ENCODE data around the gene ARTN.

ARTN gene

DNA sequence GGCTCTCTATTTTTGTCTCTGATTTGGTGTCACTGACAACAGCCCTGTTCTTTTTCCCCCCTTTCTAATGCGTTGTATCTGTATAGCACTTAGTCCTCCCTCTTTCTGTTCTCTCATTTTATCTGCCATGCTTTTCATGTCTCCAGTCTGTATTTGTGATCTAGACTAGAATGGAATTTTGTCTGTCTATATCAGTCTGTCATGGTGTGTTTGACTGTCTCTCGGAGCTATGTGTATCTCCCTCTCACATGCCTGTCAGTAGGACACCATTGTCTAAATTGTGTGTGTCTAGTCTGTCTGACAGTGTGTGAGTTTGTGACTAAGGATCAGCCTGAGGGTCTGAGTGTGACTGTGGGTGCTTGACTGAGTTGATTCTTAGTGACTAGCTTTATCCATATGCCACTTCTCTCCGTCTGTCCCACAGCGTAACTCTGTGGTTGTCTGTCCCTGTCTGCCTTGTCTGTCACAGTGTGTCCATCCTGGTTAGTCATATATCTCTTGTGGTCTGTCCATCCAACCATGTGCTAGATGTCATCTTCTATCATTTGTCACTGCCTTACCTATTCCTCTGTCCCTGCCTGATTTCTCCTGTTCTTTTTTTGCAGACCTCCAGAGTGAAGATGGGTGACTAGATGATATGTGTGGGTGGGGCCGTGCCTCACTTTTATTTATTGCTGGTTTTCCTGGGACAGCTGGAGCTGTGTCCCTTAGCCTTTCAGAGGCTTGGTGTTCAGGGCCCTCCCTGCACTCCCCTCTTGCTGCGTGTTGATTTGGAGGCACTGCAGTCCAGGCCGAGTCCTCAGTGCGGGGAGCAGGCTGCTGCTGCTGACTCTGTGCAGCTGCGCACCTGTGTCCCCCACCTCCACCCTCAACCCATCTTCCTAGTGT lies 44.0 kb downstream of the ARTN start:
- Histone ChIP-seq H3K9me2 (ENCODE audit: low read depth, low read length) (no peaks in the 10 kb centered on the region), H3K4me3 (ENCODE audit: low read depth, low read length, poor library complexity, severe bottlenecking) (no peak overlapping the region), H3K36me3 (ENCODE audit: insufficient read depth, low read length) (peaks cover 44% of the 10 kb centered on the region), H3K27ac (ENCODE audit: low read depth, low read length, poor library complexity, severe bottlenecking) (no peak overlapping the region), H3F3A (ENCODE audit: insufficient read depth, low read length) (peaks cover 4% of the 10 kb centered on the region; the same call in 1 of the 2 replicates), H3K27me3 (ENCODE audit: insufficient read depth, low read length) (0 out of 2 replicates have a peak, but pooled peaks cover 8% of the 10 kb centered on the region), H2AFZ (ENCODE audit: low read length) (no peak overlapping the region), H4K20me1 (ENCODE audit: insufficient read depth, low read length) (no peaks in the 10 kb centered on the region), H3K79me2 (ENCODE audit: insufficient read depth, low read length) (no peaks in the 10 kb centered on the region), H3K9me3 (ENCODE audit: low read length) (no peaks in the 10 kb centered on the region), H3K4me2 (ENCODE audit: low read length) (no peak overlapping the region), H3K4me1 (ENCODE audit: insufficient read depth, low read length, severe bottlenecking) (peaks cover 44% of the 10 kb centered on the region), H3K9ac (ENCODE audit: low read length) (no peak overlapping the region)
- TF ChIP-seq EZH2 (IDR thresholded peaks at IDR 0.05; ENCODE audit: borderline replicate concordance, low read length) (no peak), CTCF (IDR thresholded peaks at IDR 0.05; ENCODE audit: low read length) (no peak)

- Histone ChIP-seq H3K4me3 (ENCODE audit: low read depth, low read length, poor library complexity, severe bottlenecking) (peak overlapping the region; percentile 54), H3K9ac (ENCODE audit: low read length) (no peak overlapping the region; the same call in 1 of the 2 replicates), H3K27ac (ENCODE audit: low read depth, low read length, poor library complexity, severe bottlenecking) (no peak overlapping the region), H3K36me3 (ENCODE audit: insufficient read depth, low read length) (peaks cover 39% of the 10 kb centered on the region), H4K20me1 (ENCODE audit: insufficient read depth, low read length) (no peaks in the 10 kb centered on the region), H3K4me2 (ENCODE audit: low read length) (peak overlapping the region; percentile 71; the same call in 1 of the 2 replicates), H3K9me3 (ENCODE audit: low read length) (no peaks in the 10 kb centered on the region), H3K4me1 (ENCODE audit: insufficient read depth, low read length, severe bottlenecking) (peaks cover 44% of the 10 kb centered on the region), H2AFZ (ENCODE audit: low read length) (no peak overlapping the region), H3K79me2 (ENCODE audit: insufficient read depth, low read length) (no peaks in the 10 kb centered on the region), H3F3A (ENCODE audit: insufficient read depth, low read length) (peaks cover 4% of the 10 kb centered on the region; the same call in 1 of the 2 replicates), H3K9me2 (ENCODE audit: low read depth, low read length) (no peaks in the 10 kb centered on the region), H3K27me3 (ENCODE audit: insufficient read depth, low read length) (0 out of 2 replicates have a peak, but pooled peaks cover 8% of the 10 kb centered on the region)
- TF ChIP-seq CTCF (IDR thresholded peaks at IDR 0.05; ENCODE audit: low read length) (no peak), EZH2 (IDR thresholded peaks at IDR 0.05; ENCODE audit: borderline replicate concordance, low read length) (no peak)
Measured at GRCh38 chr1:43978264-43978550, 44.6 kb downstream of the ARTN start.

DNA sequence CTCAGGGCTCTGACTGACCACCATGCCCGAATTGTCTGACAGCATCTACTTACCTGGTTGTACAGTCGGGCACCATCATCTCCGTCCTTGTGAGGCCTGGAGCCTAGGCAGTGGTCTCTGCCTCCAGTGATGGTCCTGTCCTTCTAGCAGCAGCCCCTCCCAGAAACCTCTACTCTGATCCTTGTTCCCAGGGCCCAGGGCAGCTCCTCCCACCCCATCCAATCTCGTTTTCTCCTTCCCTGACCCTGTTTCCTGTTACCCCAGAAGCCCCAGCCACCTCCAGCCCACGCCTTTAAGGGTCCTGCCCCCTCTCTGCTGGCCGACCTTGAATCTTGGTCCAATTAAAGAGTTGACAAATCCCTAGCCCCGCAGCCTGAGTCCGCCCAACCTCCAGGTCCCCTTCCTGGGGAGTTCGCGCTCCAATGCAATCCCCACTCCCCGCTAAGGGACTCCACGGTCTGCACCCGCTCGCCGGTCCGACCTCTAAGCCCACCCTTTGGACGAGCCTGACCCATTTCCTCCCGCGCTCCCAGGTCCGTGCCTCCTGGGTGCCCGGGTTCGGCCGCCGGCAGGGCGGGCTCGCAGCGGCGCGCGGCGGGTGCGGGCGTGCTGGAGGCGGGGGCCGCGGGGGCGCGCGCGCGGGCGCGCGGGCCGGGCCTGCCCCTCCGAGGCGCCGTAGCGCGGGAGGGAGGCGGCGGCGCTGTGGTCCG lies 45.1 kb downstream of the ARTN start, which contains the start of gene B4GALT2:
Gene B4GALT2, plus strand, starts transcription at position 660 of the 710 bp plus-strand sequence. CDS start 1,951 bp downstream, outside the sequence.
- H3K9me2 ChIP-seq (ENCODE audit: low read depth, low read length), result no peaks in the 10 kb centered on the region
- H3K4me2 ChIP-seq (ENCODE audit: low read length), result peak within 1 kb of the TSS; percentile 71
- H4K20me1 ChIP-seq (ENCODE audit: insufficient read depth, low read length), result no peaks in the 10 kb centered on the region
- TF ChIP-seq EZH2 (IDR thresholded peaks at IDR 0.05; ENCODE audit: borderline replicate concordance, low read length) (no peak), CTCF (IDR thresholded peaks at IDR 0.05; ENCODE audit: low read length) (no peak)
- H3K4me1 ChIP-seq (ENCODE audit: insufficient read depth, low read length, severe bottlenecking), result peaks cover 40% of the 10 kb centered on the region
- peak within 1 kb of the TSS; percentile 60; the same call in 1 of the 2 replicates for H3K9ac ChIP-seq (ENCODE audit: low read length)
- H3K9me3 ChIP-seq (ENCODE audit: low read length), result no peaks in the 10 kb centered on the region
- peak within 1 kb of the TSS; percentile 56 for H3K4me3 ChIP-seq (ENCODE audit: low read depth, low read length, poor library complexity, severe bottlenecking)
- no peak within 1 kb of the TSS for H3K27ac ChIP-seq (ENCODE audit: low read depth, low read length, poor library complexity, severe bottlenecking)
- H2AFZ ChIP-seq (ENCODE audit: low read length), result no peak within 1 kb of the TSS
- H3K27me3 ChIP-seq (ENCODE audit: insufficient read depth, low read length), result 0 out of 2 replicates have a peak, but pooled peaks cover 8% of the 10 kb centered on the region
- peaks cover 4% of the 10 kb centered on the region; the same call in 1 of the 2 replicates for H3F3A ChIP-seq (ENCODE audit: insufficient read depth, low read length)
- no peaks in the 10 kb centered on the region for H3K79me2 ChIP-seq (ENCODE audit: insufficient read depth, low read length)
- H3K36me3 ChIP-seq (ENCODE audit: insufficient read depth, low read length), result peaks cover 34% of the 10 kb centered on the region
